H9 (cell line): ENCODE data around the gene ELOF1. TPM values are rescaled to one million over a fixed set of nuclear protein-coding genes. Genes with fewer than 3 reads are reported as not detected.

Experiments used
- DNase-seq: peaks from one replicate; pipeline ENCODE4 v3.0.0-alpha.2; 2017
- H2AFZ ChIP-seq: one replicate; pipeline ENCODE4 v1.6.1; 2013; ENCODE audit warnings: mild to moderate bottlenecking, low read length, control low read depth, moderate library complexity
- H2AK5ac ChIP-seq: 2 replicates; pipeline ENCODE4 v1.6.1; 2013; ENCODE audit warnings: low read length, control low read depth, mixed read lengths; ENCODE audit not compliant: insufficient read length
- H2BK120ac ChIP-seq: one replicate; pipeline ENCODE4 v1.6.1; 2013; ENCODE audit warnings: low read depth, mild to moderate bottlenecking, low read length, control low read depth, inconsistent platforms; ENCODE audit not compliant: poor library complexity, severe bottlenecking
- H2BK12ac ChIP-seq: 2 replicates; pipeline ENCODE4 v1.6.1; 2013; ENCODE audit warnings: low read length, control low read depth, mixed read lengths, low read depth; ENCODE audit not compliant: insufficient read length
- H2BK15ac ChIP-seq: 2 replicates; pipeline ENCODE4 v1.6.1; 2013; ENCODE audit warnings: low read depth, low read length, control low read depth
- H2BK20ac ChIP-seq: one replicate; pipeline ENCODE4 v1.6.1; 2013; ENCODE audit warnings: low read depth, mild to moderate bottlenecking, low read length, control low read depth, inconsistent platforms; ENCODE audit not compliant: poor library complexity, severe bottlenecking
- H2BK5ac ChIP-seq: 2 replicates; pipeline ENCODE4 v1.6.1; 2013; ENCODE audit warnings: low read length, control low read depth, mixed read lengths; ENCODE audit not compliant: insufficient read length
- H3K14ac ChIP-seq: 2 replicates; pipeline ENCODE4 v1.6.1; 2013; ENCODE audit warnings: low read length, control low read depth; ENCODE audit not compliant: insufficient read depth
- H3K18ac ChIP-seq: 2 replicates; pipeline ENCODE4 v1.6.1; 2013; ENCODE audit warnings: low read depth, mild to moderate bottlenecking, mixed read lengths, low read length, control low read depth; ENCODE audit not compliant: insufficient read length
- H3K23ac ChIP-seq: 2 replicates; pipeline ENCODE4 v1.6.1; 2013; ENCODE audit warnings: low read length, control low read depth, mixed read lengths, low read depth; ENCODE audit not compliant: insufficient read length
- H3K23me2 ChIP-seq: 2 replicates; pipeline ENCODE4 v1.6.1; 2013; ENCODE audit warnings: low read depth, mild to moderate bottlenecking, mixed read lengths, low read length, control low read depth; ENCODE audit not compliant: insufficient read length, poor library complexity, severe bottlenecking
- H3K27ac ChIP-seq: 2 replicates; pipeline ENCODE4 v1.5.1; 2013; ENCODE audit warnings: low read length, control low read depth, mixed read lengths, low read depth; ENCODE audit not compliant: insufficient read length
- H3K27me3 ChIP-seq: 2 replicates; pipeline ENCODE4 v1.6.1; 2013; ENCODE audit warnings: low read length, control low read depth, inconsistent platforms; ENCODE audit not compliant: insufficient read depth
- H3K4ac ChIP-seq: 2 replicates; pipeline ENCODE4 v1.6.1; 2013; ENCODE audit warnings: low read depth, mild to moderate bottlenecking, control low read depth, inconsistent platforms, low read length, moderate library complexity
- H3K4me1 ChIP-seq: 2 replicates; pipeline ENCODE4 v1.6.1; 2013; ENCODE audit warnings: low read length, control low read depth, inconsistent platforms; ENCODE audit not compliant: insufficient read depth
- H3K4me2 ChIP-seq: 2 replicates; pipeline ENCODE4 v1.6.1; 2013; ENCODE audit warnings: low read length, control low read depth, mixed read lengths; ENCODE audit not compliant: insufficient read length, insufficient read depth
- H3K56ac ChIP-seq: 2 replicates; pipeline ENCODE4 v1.6.1; 2013; ENCODE audit warnings: low read depth, mild to moderate bottlenecking, mixed read lengths, low read length, control low read depth; ENCODE audit not compliant: insufficient read length
- H3K79me1 ChIP-seq: 2 replicates; pipeline ENCODE4 v1.6.1; 2013; ENCODE audit warnings: low read depth, mild to moderate bottlenecking, moderate library complexity, low read length, control low read depth, inconsistent platforms; ENCODE audit not compliant: insufficient read depth, poor library complexity, severe bottlenecking
- H3K79me2 ChIP-seq: 2 replicates; pipeline ENCODE4 v1.6.1; 2013; ENCODE audit warnings: low read length, control low read depth, inconsistent platforms; ENCODE audit not compliant: insufficient read depth
- H3K9ac ChIP-seq: 2 replicates; pipeline ENCODE4 v1.6.1; 2013; ENCODE audit warnings: low read length, control low read depth, mixed read lengths; ENCODE audit not compliant: insufficient read length; ENCODE audit errors: extremely low read depth
- H3K9me3 ChIP-seq: one replicate; pipeline ENCODE4 v1.6.1; 2013; ENCODE audit warnings: low read depth, low read length, inconsistent platforms; ENCODE audit not compliant: control insufficient read depth
- H3T11ph ChIP-seq: one replicate; pipeline ENCODE4 v1.6.1; 2013; ENCODE audit warnings: mild to moderate bottlenecking, low read length, control low read depth, inconsistent platforms
- H4K20me1 ChIP-seq: one replicate; pipeline ENCODE4 v1.6.1; 2013; ENCODE audit not compliant: control insufficient read depth, insufficient read length, insufficient read depth
- H4K5ac ChIP-seq: 2 replicates; pipeline ENCODE4 v1.6.1; 2013; ENCODE audit warnings: low read depth, mild to moderate bottlenecking, mixed read lengths, low read length, control low read depth; ENCODE audit not compliant: insufficient read length
- H4K8ac ChIP-seq: replicated peaks from 2 replicates; pipeline ENCODE4 v1.6.1; 2013; ENCODE audit warnings: low read length, control low read depth, mixed read lengths, low read depth; ENCODE audit not compliant: insufficient read length
- H4K91ac ChIP-seq: 2 replicates; pipeline ENCODE4 v1.6.1; 2013; ENCODE audit warnings: low read depth, mild to moderate bottlenecking, moderate library complexity, mixed read lengths, low read length, control low read depth; ENCODE audit not compliant: insufficient read length
- H3K27ac Mint-ChIP-seq, 3 experiments: 2 replicates in 2 of 3; 3 replicates in 1 of 3; pipeline ENCODE4 v1.8.0; 2020 to 2021; ENCODE audit warnings: mixed read lengths in 3 of 3, mild to moderate bottlenecking in 1 of 3, moderate library complexity in 1 of 3
- H3K27me3 Mint-ChIP-seq: 2 replicates; pipeline ENCODE4 v1.8.0; 2021; ENCODE audit warnings: low read depth, mild to moderate bottlenecking, moderate library complexity, mixed read lengths
- H3K36me3 Mint-ChIP-seq, 3 experiments: 2 replicates in 2 of 3; 3 replicates in 1 of 3; pipeline ENCODE4 v1.8.0; 2020 to 2021; ENCODE audit warnings: low read depth in 3 of 3, mixed read lengths in 3 of 3; ENCODE audit not compliant: insufficient read depth in 1 of 3
- H3K4me1 Mint-ChIP-seq, 2 experiments: 2 replicates each; pipeline ENCODE4 v1.8.0; 2020; ENCODE audit warnings: mixed read lengths in 2 of 2
- H3K4me3 Mint-ChIP-seq, 2 experiments: 2 replicates in 1 of 2; 3 replicates in 1 of 2; pipeline ENCODE4 v1.8.0; 2020 to 2021; ENCODE audit warnings: mild to moderate bottlenecking in 2 of 2, mixed read lengths in 2 of 2, moderate library complexity in 1 of 2
- H3K9me3 Mint-ChIP-seq, 2 experiments: 2 replicates in 1 of 2; 3 replicates in 1 of 2; pipeline ENCODE4 v1.8.0; 2020; ENCODE audit warnings: mild to moderate bottlenecking in 2 of 2, mixed read lengths in 2 of 2, moderate library complexity in 1 of 2
- CTCF ChIP-seq: fragments of 200-600 bp; sonication (generic); conservative IDR thresholded peaks from 3 replicates; pipeline ENCODE4 v1.8.0; 2021; ENCODE audit warnings: antibody characterized with exemption, mild to moderate bottlenecking
- WGBS: extraction: QIAGEN DNeasy Blood & Tissue Kit; methylation state at CpG from one replicate; pipeline ENCODE4 v1.1.7; 2013; ENCODE audit warnings: missing lambda C conversion rate, low lambda C conversion rate, mixed read lengths; ENCODE audit not compliant: insufficient read length; ENCODE audit errors: extremely low coverage; 5-methylcytosine and 5-hydroxymethylcytosine counted together
- total RNA-seq: library from RNA; stranded (reverse); gene quantifications from 2 replicates; pipeline ENCODE4 v1.2.1, GENCODE V29; 2021

Gene ELOF1
- total RNA-seq, 1 experiment from 2014 or later = 84.9 TPM

- Histone ChIP-seq H2BK5ac (no peak overlapping the region), H3K23ac (no peak overlapping the region), H2AFZ (no peak overlapping the region), H3K14ac (no peak overlapping the region), H4K8ac (no peak overlapping the region), H2BK12ac (no peak overlapping the region), H3K18ac (no peak overlapping the region), H3K79me1 (no peaks in the 10 kb centered on the region), H4K91ac (no peak overlapping the region), H2BK20ac (no peak overlapping the region), H3K23me2 (no peaks in the 10 kb centered on the region), H3K27me3 (no peaks in the 10 kb centered on the region), H2BK15ac (no peak overlapping the region), H4K5ac (no peak overlapping the region), H3K4me1 (no peaks in the 10 kb centered on the region), H3K9ac (no peak overlapping the region), H4K20me1 (no peaks in the 10 kb centered on the region), H3K27ac (no peak overlapping the region), H2BK120ac (no peak overlapping the region), H2AK5ac (no peak overlapping the region), H3K56ac (no peak overlapping the region), H3K4ac (no peak overlapping the region), H3K4me2 (no peak overlapping the region), H3K9me3 (no peaks in the 10 kb centered on the region), H3K79me2 (0 out of 2 replicates have a peak, but pooled peaks cover 1% of the 10 kb centered on the region), H3T11ph (no peak overlapping the region)
- Mint-ChIP-seq H3K4me3 (no peak overlapping the region), H3K27ac (peak overlapping the region in 1 of 3 experiments; percentile 94; a peak in 3 of 7 replicates), H3K27me3 (no peaks in the 10 kb centered on the region), H3K36me3 (peaks cover 15 to 37% (median 25%) of the 10 kb centered on the region in 3 experiments; a peak in 6 of 7 replicates), H3K4me1 (no peaks in the 10 kb centered on the region), H3K9me3 (no peaks in the 10 kb centered on the region)
- peak; percentile 75 for TF ChIP-seq CTCF
- peak; percentile 73 for DNase-seq
- no CpG with 5 or more reads among the region's 26 CpGs for WGBS
Measured at GRCh38 chr19:11551603-11552235, 7.3 kb downstream of the ELOF1 start.
